ENCODE results near the gene VSNL1. TPM values are rescaled to one million over a fixed set of nuclear protein-coding genes. Genes with fewer than 3 reads are reported as not detected.

VSNL1 gene
- polyA plus RNA-seq, 1 donor = 4.9 TPM

DNA sequence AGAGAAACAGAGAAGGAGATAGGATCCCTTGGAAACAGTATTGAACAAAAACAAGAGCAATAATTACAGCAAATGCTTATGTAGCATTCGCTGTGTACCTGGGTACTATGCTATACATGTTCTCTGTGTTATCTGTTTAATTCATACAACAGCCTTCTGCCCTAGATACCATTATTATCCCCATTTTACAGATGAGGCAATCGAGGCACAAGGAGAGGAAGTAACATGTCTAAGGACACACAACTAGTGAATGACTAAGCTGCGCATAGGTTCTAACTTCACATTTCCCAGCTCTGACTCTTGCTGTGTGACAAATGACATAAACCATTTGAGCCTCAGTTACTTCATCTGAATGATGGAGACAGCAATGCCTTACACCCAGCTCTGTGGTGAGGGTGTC is 70.5 kb downstream of the VSNL1 start:
- no peak for DNase-seq (ENCODE audit: low read depth)

DNA sequence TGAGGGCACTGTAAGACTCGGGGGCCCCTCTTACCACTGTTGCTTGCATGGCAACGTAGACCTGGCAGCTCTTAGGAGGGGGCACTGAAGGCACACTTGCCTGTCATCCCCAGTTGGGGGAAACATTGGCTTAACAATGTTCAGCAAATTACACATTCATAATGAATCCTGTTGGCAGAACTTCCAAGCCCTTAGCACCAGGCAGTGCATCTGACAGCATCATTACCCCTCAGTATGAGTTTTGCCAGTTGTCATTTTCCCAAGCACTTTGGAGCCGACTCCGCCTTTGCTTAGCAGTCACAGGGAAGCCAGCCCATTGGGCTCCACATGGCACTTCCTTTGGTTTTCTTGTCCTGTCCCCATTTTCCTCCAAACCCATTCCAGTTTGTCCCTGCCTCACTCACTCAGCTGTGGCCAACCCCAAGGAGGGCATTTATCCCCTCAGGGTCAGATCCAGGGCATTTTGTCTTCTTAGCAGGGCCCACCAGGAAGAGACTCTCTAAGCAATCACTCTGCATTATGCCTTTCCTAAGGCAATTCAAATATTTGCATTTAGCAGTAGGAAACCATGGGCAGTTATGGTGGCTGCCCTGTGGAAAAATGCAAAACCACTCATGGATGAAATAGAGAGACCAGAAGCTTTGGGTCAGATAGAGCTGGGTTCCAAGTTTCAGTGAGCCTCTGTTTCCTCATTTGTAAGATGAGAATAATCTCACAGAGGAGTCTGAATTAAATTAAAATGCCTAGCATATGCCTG is 73.9 kb downstream of the VSNL1 start:
- DNase-seq (ENCODE audit: low read depth) = no peak

DNA sequence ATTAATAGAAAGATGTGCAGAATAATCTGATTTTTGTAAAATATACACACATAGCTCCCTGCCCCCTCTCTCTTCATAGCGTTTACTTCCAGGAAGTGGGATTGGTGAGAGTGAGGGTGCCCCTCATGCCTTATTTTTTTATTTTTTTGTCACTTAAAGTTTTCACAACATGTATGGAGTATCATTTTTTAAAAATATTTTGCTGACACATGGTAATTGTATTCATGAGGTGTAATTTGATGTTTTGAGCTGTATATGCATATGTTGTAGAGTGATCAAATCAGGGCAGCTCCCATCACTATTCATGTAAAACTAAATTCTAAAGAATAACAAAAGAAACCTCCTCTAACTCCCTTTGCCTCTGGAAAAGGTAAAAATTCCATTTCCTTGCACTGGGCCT is 74.7 kb downstream of the VSNL1 start:
- DNase-seq (ENCODE audit: low read depth) = no peak

DNA sequence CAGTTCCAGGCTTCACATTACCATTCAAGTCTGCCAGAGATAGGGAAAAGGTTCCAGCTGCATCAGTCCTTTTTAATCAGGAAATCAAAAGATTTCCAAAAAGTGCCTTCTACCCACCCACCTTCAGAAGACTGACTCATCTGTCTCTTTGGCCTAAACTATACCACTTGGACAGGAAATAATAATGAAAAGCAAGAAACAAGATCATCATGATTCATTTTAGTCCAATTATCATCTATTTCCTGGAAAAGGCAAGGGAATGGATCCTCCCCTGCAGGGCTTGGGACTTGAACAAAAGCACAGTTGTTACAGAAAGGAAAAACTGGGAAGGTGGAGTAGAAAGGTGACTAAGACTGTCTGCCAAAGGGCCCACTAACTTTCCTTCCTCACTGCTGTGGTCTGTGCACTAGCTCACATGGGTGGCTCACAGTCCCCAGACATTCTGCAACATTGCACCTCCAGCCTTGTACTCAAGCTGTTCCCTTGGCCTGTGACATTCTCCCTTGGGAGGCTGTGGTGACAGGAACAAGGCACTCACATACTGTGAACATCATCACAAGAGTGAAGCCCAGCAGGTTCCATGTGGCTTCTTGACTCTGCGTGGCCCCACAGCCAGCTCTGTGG is 75.3 kb downstream of the VSNL1 start:
- no peak for DNase-seq (ENCODE audit: low read depth)

DNA sequence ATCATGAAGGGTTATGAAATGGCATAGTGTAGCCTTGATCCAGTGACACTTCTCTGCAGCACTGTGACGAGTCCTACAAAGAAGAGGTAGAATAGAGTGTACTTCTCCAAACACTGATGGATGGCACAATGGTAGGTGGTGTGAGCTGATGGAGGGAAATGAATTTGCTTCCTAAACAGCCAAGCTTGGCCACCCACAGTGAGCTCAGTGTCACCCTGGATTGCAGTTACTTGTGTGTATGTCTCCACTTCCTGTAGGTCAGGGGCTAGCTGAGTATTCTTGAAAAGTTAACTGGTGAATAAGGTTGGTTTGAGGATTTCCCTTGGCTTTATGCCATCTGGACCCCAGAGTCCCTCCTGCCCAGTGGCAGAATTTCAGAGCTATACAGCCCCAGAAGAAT is 75.9 kb downstream of the VSNL1 start:
- no peak for DNase-seq (ENCODE audit: low read depth)

DNA sequence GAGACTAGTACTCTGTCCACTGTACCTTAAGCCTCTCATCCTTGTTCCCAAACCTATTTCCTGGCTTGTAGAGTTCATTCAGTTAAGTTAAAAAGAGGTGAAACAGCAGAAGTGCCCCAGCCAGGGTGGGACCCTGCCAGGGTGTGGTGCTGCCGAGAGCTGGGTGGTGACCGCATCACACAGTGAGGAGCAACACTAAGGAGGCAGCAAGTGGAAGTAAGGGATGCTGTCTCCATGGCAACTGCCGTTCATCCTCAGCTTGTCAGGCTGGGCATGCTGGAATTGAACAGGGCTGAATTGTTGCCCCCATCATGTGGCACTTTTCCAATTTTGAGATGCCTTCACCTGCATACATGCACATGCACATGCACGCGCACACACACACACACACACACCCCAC is 77.0 kb downstream of the VSNL1 start:
- DNase-seq (ENCODE audit: low read depth) = no peak

DNA sequence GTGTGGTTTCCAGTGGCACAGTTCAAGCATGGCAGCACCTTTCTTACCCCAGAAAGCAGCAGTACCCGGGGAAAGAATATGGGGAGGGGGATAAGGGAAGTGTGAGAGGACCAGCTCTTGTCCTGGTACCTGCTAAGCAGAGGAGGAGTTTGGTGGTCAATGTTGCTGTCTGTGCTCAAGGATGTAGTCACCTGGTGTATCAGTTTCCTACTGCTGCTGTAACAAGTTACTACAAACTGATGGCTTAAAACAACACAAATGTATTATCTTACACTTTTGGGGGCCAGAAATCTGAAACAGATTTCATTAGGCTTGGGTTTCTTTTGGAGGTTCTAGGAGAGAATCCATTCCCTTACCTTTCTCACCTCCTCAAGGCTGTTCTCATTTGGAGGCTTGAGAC is 77.5 kb downstream of the VSNL1 start:
- no peak for DNase-seq (ENCODE audit: low read depth)

DNA sequence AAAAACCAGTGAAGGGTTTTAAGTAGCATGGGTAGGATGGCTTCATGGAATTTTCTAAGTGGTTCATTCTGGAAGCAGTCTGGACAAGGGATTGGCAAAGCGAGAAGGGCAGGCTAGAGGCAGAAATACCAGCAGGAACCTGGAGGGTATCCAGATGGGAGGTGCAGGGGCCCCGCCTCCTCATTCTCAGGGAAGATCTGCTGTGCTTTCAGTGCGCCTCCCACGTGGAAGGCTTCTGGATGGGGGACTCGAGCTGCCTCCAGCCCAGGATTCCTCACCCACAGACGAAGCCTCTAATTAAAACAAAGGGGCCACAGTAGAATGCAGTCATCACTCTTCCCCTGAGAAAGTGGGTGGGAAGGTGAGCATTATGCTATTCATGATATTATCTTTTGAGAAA is 79.8 kb downstream of the VSNL1 start:
- DNase-seq (ENCODE audit: low read depth) = no peak

DNA sequence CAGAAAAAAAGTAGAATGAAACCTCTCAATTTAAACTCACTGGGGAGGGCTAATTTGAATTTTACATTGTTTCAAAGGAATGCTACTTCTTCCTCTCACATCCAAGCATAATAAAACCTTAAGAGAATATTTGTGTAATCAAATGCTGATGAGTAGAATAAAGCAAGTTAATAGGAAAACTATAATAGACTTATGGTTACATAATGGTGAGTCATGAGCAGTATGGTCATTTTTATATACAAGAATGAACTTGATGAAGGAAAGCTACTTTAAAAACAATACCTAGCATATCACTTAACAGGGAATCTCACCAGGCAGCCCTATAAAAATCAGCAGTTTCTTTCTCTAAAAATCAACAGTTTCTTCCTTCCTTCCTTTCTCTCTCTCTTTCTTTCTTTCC is 80.3 kb downstream of the VSNL1 start:
- DNase-seq (ENCODE audit: low read depth) = no peak

DNA sequence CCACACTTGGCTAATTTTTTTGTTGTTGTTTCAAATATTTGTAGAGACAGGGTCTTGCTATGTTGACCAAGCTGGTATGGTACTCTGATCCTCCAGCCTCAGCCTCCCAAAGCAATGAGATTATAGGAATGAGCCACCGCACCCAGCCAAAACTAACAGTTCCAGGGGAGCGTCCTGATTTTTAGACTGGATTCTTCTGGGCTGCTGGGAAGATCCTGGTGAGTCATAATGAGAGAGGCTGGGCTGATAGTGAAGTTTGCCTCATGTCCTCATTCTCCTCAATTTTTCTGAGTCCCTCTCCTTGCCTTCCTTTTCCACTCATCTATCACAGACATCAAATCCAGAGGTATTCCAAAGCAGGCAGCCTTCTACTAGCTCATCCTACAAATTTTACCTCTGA is 81.3 kb downstream of the VSNL1 start:
- no peak for DNase-seq (ENCODE audit: low read depth)

DNA sequence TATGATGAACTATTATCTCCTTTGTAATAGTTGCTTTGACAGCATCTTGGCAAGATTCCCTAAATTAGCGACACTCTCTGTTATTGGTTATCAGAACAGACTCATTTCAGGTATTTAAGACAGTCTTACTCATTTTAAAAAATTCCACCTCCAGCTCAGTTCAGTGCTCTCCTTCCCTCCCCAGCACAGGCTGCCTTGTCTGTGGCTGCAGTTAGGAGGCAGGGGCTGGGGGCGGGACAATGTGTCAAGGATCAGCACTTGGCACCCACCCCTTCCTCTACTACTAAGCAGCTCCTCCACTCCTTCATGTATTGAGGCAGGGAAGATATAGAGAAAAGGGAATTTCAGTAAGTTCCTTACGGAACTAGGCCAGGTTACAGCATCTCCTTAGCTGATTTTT is 85.0 kb downstream of the VSNL1 start:
- DNase-seq (ENCODE audit: low read depth) = no peak

DNA sequence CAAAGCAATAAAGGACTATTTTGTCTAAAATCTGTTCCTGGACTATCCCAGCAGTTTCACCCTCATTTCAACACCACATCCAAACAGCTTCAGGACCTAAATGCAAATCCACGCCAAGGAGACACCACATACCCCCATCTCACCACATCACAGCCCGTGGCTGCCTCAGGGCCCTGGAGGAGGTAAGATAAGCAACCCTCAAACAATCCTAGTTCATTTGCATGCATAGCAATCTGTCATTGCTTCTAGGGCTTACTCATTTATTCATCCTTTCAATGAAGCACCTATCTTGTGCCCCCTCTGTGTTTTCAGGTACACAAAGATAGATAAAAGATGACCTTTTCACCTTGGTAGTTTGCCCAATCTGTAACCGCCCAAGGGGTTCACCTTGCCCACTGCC is 86.5 kb downstream of the VSNL1 start:
- DNase-seq (ENCODE audit: low read depth) = no peak

DNA sequence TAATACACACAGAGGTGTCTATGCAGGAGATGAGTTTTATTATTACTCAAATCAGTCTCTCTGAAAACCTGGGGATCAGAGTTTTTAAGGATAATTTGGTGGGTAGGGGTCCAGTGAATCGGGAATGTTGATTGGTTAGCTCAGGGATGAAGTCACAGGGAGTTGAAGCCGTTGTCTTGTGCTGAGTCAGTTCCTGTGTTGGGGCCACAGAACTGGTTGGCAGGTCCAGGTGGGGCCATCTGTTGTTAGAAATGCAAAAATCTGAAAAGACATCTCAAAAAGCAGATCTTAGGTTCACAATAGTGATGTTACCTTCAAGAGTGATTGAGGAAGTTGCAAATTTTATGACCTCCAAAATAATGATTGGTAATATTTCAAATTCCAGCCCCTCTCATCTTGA is 86.9 kb downstream of the VSNL1 start:
- no peak for DNase-seq (ENCODE audit: low read depth)

DNA sequence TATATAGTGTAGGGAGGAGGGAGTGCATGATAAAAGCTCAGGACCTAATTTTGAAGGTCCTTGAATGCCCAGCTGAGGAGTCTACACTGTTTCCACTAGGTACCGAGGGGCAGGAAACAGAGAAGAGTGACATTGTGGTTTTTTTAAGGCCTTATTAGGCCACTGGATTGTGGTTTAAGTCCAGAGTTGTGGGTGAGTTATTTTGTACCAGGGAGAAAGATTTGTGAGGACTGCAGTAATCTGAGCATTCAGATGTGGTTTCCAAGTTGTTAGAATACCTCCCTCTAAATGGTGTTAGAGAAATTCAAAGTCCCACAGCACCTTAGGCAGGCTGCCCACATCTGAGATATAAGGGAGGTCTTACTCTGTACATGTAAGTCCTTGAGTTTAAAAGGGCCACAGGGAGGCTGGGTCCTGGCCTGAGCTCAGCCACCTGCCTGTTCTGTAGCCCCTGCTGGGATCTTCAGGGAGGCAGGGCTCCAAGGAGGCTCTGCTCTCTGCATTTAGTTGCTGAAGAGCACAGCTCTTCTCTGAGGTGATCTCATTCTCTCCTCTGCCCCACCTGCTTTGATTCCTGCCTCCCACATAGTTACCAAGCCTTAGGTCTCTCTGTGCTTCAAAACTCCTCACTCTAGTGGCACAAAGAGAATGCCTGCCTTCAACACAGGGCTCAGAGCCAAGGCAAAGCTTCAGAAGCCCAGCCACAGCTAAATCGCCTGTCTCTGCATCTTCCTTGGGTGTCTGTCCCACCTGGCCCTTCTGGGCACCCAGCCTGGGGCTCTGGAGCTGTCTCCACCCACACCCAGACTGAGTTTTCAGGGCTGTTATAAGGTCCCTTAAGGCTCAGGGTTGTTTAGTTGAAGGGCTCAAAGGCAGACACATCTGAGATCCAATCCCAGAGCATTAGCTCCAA is 88.1 kb downstream of the VSNL1 start:
- no peak for DNase-seq (ENCODE audit: low read depth)

DNA sequence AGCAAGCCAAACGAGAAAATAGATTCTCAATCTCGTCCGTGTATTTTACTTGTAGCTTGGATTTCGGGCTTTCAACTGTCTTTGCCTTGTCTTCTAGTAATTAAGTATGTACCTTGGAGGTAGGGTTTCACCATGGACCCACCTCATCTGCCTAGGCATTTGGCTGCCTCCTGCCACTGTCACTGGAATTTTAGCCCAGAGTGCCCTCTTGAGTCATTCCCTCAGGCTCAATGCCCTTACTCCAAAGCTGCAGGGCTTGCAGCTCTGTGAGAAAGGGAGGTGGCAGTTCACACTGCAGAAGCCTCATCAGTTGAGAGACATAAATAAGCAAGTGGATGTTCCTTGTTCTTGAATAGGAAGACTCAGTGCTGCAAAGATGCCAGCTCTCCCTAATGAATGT is 89.6 kb downstream of the VSNL1 start:
- DNase-seq (ENCODE audit: low read depth) = no peak

DNA sequence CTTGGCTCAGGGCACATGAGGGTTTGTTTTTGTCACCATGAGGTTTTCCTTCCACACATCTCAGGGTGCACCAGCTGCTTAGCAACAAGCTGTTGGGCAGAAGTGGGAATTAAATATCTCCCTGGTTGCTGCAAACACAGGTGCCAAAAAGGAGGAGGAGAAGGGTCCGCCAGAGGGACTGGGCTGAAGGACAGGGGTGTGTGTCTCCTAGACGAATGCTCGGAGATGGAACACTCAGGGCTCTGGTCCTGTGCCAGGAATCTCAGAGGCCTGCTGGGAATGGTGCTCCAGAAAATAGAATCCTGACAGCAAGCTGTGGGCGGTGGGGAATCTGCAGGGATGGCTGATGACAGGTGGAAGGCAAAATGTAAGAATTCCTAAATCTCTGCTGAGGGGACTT is 94.5 kb downstream of the VSNL1 start:
- no peak for DNase-seq (ENCODE audit: low read depth)

DNA sequence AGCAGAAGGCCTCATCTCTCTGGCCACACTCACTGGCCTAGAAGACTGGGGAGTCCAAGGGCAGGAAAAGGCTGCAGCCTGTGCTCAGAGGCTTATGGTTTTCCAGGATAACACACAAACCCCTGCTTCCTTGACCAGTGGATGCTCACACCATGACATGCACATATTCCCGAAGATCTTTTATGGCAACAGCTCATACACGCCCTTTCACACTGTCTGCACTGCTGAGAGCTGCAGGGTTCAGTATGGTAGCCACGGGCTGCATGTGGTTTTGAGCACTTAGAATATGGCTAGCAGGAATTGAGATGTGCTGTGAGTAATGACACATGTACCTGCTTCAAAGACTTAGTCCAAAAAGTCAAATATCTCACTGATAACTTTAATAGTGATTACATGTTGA is 95.8 kb downstream of the VSNL1 start:
- no peak for DNase-seq (ENCODE audit: low read depth)

DNA sequence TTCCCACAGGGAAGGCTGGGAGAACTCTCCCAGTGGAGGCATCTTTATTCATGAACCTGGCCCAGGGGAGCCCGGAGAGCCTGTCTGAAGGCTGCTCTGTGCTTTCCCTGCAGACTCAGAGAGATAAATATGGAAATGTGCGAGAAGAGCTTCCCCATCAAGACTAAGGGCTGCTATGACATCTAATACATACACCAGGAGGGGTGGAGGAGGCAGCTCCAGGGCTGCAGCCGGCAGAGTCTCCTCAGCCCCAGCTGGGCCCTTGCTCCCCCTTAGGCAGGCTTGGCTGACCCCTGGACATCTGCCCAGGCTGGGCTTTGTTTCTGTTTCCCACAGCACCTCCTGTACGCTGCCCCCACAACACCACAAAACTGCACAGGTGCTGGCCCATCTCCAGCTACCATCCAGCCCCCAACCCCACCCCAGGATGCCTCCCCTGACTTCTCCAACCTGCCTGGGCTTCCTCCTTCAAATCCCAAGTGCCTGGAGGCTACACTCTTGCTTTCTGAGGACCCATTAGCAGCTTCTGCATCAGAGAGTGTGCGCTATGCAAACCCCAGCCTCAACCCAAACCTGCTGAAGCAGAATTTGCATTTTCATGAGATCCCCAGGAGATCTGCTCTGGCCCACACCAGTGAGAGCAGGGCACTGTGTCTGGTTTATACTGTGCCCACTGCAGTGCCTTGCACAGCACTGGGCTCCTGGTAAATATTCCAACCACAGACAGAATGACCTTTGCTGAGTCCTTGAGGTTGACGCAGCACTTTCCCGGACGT is 96.8 kb downstream of the VSNL1 start:
- no peak for DNase-seq (ENCODE audit: low read depth)

DNA sequence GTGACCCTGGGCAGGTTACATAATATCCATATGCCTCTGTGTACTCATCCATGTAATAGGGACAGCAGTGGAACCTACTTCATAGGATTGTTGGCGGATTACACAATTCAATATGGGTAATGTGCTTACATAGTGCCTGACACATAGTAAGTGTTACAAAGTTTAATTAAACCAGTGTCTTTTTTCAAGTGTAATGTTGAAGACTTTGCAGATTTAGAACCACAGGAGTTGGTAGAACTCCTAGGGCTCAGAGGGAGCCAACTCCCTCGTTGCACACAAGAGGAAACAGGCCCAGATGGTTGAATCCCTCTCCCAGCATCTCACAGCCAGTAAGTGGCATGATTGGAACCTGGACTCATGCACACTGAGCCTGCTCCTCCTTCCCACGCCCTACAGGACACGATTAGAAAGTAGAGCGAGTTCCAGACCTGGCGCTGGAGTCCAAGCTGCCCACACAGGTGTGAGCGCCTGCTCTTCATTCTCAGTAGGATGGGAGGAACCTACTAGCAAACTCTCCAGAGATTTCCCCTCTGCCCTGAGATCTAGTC is 97.8 kb downstream of the VSNL1 start:
- no peak for DNase-seq (ENCODE audit: low read depth)

DNA sequence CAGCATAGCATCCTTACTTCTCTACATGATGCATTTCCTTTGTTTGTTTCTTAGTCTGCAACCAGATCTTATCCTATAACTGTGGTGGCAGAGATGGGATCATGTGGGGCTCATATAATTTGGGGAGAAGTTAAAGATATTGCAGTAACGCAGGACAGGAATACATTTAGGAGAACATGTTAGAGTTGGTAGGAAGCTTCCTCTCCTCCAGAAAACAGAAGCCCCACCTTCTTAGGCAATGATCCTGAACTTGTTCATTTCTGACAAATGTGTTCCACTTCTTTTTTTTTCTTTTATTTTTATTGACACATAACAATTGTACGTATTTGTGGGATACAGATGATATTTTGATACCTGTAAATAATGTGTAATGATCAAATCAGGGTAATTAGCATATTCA is 99.9 kb downstream of the VSNL1 start:
- DNase-seq (ENCODE audit: low read depth) = no peak

DNA sequence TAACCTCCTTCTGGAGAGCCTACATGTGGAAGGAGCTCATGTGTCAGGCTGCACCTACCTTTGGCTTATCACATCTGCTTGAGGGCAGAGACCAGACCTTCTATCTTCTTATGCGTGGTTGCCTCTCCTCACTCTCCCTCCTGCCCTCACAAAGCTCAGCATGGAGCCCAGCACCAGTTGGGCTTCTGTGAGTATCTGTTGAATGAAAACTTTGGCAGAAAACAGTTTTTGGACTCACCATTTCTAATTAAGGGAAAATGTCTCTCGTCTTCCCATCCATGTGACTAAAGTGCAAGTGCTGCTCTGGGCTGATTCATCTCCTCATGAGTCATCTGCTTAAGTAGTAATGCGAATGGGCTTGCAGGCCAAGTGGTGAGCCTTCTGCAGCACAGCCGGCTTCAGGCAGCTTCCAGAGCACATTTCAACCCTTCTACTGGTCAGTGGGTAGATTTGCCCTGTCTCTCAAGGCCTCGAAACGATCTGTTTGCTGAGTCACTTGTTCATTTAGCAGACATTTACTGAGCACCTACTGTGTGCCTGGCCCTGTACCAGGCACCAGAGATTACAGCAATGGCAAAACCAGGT is 102.6 kb downstream of the VSNL1 start:
- no peak for DNase-seq (ENCODE audit: low read depth)

Data from forelimb muscle (tissue), 1 donor.